NCI-H1436 (cell line): ENCODE measurements around the gene ARHGAP30.

Source experiments
- DNase-seq: peaks from one replicate; lab custom pipeline; 2025; lab: John Stamatoyannopoulos, UW

ARHGAP30 gene

DNA sequence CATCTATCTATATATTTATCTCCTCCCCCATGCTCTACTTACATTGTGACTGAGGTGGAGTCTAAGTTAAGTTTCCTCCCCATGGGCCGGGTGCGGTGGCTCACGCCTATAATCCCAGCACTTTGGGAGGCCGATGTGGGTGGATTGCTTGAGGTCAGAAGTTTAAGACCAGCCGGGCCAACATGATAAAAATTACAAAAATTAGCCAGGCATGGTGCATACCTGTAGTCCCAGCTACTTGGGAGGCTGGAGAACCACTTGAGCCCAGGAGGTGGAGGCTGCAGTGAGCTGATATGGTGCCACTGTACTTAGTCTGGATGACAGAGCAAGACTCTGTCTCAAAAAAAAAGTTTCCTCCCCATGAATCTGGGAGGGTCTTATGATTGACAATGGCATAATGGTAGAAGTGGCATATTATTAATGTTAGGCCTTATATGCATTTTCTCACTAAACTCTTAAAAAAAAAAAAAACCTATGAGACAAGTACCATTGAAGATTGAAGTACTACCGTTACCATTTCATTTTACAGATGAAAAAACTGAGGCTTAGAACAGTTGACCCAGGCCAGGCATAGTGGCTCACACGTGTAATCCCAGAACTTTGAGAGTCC is 60.0 kb downstream of the ARHGAP30 start:
- DNase-seq = no peak

- DNase-seq = no peak
Measured at GRCh38 chr1:161008869-161009510, 60.7 kb downstream of the ARHGAP30 start.

DNA sequence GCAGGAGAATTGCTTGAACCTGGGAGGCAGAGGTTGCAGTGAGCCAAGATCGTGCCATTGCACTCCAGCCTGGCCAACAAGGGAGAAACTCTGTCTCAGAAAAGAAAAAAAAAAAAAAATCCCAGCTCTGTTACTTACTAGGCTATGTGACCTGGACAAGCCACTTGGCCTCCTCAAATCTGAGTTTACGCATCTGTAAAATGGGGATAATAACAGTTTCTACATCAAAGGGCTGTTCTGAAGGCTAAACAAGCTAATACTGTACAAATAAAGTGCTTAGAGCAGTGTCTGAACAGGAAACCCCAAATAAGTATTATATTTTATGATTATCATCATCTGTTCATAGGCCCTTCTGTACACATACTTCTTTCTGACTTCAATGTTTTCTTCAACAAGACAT is 62.3 kb downstream of the ARHGAP30 start:
- DNase-seq = no peak

- DNase-seq = no peak
Measured at GRCh38 chr1:161006563-161006962, 63.1 kb downstream of the ARHGAP30 start.

- peak; percentile 13 for DNase-seq
Measured at GRCh38 chr1:161001525-161001924, 68.2 kb downstream of the ARHGAP30 start.

GRCh38 chr1:161000736-161001480 is 68.8 kb downstream of the ARHGAP30 start:
- DNase-seq = no peak

GRCh38 chr1:160999376-160999775 is 70.3 kb downstream of the ARHGAP30 start:
- DNase-seq = no peak

DNA sequence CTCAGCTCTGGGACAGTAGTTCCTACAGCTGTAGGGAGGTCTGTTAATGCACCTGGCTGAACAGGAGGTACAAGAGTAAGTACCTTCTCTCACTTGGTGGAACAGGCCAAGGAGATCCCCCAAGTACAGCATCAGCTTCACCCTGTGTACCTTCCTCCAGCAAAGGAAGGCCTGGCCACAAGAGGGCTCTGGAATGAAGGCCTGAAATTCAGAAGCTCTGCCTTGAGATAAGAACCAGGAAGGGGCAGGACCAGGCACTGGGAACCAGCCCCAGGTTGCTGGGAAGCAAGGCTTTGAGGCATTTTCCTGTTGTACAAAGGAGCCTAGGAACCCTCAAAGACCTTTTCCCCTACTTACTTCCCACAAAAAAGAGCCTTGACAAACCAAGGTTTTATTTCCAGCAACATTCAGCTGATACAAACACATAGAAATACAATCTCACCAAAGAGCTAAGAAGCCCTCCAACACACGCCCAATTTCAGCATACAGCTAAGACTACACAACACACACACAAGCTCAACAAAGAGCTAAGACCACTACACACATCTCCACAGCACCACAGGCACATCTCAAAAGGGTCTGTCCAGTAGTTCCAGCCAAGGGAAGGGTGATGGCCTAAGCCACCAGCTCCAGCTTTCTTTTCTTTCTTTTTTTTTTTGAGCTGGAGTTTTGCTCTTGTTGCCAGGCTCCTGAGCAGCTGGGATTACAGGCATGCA is 72.2 kb downstream of the ARHGAP30 start:
- no peak for DNase-seq
